Ovary (tissue), 3 donors: ENCODE measurements around the gene VAV3.

Source experiments
- CTCF ChIP-seq, 3 donors: fragments of 450-650 bp in 2 of 3; fragments of 200-600 bp in 1 of 3; IDR thresholded peaks; one replicate each; pipeline versions ENCODE4 v1.5.1 to v1.8.0; 2016 to 2022; ENCODE audit warnings: antibody characterized with exemption in 3 of 3, mild to moderate bottlenecking in 1 of 3
- EP300 ChIP-seq: sonication (generic); formaldehyde crosslinking; IDR thresholded peaks from one replicate; pipeline ENCODE4 v1.6.1; 2017; ENCODE audit warnings: antibody characterized with exemption
- POLR2A ChIP-seq: fragments of 450-650 bp; IDR thresholded peaks from one replicate; pipeline ENCODE4 v1.6.1; 2017; ENCODE audit warnings: antibody characterized with exemption, mild to moderate bottlenecking, moderate library complexity
- donor health status: DM: no; HTN: no; CAD: no.

- TF ChIP-seq CTCF (IDR thresholded peaks at IDR 0.05) (no peak), POLR2A (no peak), EP300 (no peak)
These were observed 23.4 kb downstream of the VAV3 start for GRCh38 chr1:107941531-107941930.
